Adipose tissue (tissue), 3 donors: ENCODE measurements around the gene SON. TPM values are rescaled to one million over a fixed set of nuclear protein-coding genes. Genes with fewer than 3 reads are reported as not detected.
"Not testable (repeated sequence)": the region's sequence is repeated elsewhere in the genome, so short reads cannot be mapped to it uniquely, and the experiment has no call there.

Experiments
- H3K27ac ChIP-seq: one replicate; pipeline ENCODE4 v1.5.1; 2013; ENCODE audit warnings: low read depth, low read length
- WGBS, 3 donors: extraction: QIAGEN DNeasy Blood & Tissue Kit; methylation state at CpG; one replicate each; pipeline ENCODE4 v1.1.7; 2013; 5-methylcytosine and 5-hydroxymethylcytosine counted together
- polyA plus RNA-seq, 3 donors: library from polyadenylated mRNA; stranded (reverse); fragments of 200-250 nt; gene quantifications; one replicate each; pipeline ENCODE4 v1.2.3, GENCODE V29; 2013
- donor health status: healthy with polysubstance abuse.
- donor health status: Bipolar disorder and iron deficiency.
- donor health status: healthy.

Gene SON
- polyA plus RNA-seq, 3 donors = 45.7 to 107 (median 83.2) TPM

GRCh38 chr21:33561373-33561772, 18.5 kb downstream of the SON start:
- WGBS, 3 donors = 52 to 83% (median 75%) methylated on average over 2 of the region's 2 CpGs
- no peak overlapping the region for H3K27ac ChIP-seq

- 96 to 99% (median 97%) methylated on average over 2 of the region's 2 CpGs for WGBS, 3 donors
- no peak overlapping the region for H3K27ac ChIP-seq
Measured at GRCh38 chr21:33562389-33562788, 19.6 kb downstream of the SON start.

- 96 to 97% (median 96%) methylated on average over 2 of the region's 2 CpGs for WGBS, 3 donors
Measured at GRCh38 chr21:33566514-33566913, 23.7 kb downstream of the SON start.

GRCh38 chr21:33567914-33568313, 25.1 kb downstream of the SON start:
- WGBS, 3 donors = 83 to 88% (median 88%) methylated on average over 6 of the region's 6 CpGs
- no peak overlapping the region for H3K27ac ChIP-seq

More at GRCh38 chr21:33566514-33566913, 23.7 kb downstream of the SON start:
- H3K27ac ChIP-seq = no peak overlapping the region

GRCh38 chr21:33568448-33568847, 25.6 kb downstream of the SON start:
- WGBS, 3 donors = 73 to 82% (median 75%) methylated on average over 2 of the region's 2 CpGs
- H3K27ac ChIP-seq = no peak overlapping the region

GRCh38 chr21:33569991-33570390, 27.2 kb downstream of the SON start:
- H3K27ac ChIP-seq = no peak overlapping the region
- WGBS, 3 donors = 84 to 95% (median 93%) methylated on average over 5 of the region's 5 CpGs

GRCh38 chr21:33572350-33572749, 29.5 kb downstream of the SON start:
- no peak overlapping the region for H3K27ac ChIP-seq
- 32 to 64% (median 47%) methylated on average over 3 of the region's 3 CpGs for WGBS, 3 donors

GRCh38 chr21:33576741-33577141, 33.9 kb downstream of the SON start:
- WGBS, 3 donors = 24 to 48% (median 46%) methylated on average over 2 of the region's 2 CpGs
- H3K27ac ChIP-seq = not testable (repeated sequence)

- 65 to 88% (median 79%) methylated on average over 2 of the region's 2 CpGs for WGBS, 3 donors
- no peak overlapping the region for H3K27ac ChIP-seq
Measured at GRCh38 chr21:33578214-33578613, 35.4 kb downstream of the SON start.

- WGBS, 3 donors = 86 to 90% (median 89%) methylated on average over 7 of the region's 7 CpGs
- H3K27ac ChIP-seq = no peak overlapping the region
Measured at GRCh38 chr21:33578959-33579542, 36.2 kb downstream of the SON start.

- no peak overlapping the region for H3K27ac ChIP-seq
- 49 to 85% (median 83%) methylated on average over 3 of the region's 3 CpGs for WGBS, 3 donors
Measured at GRCh38 chr21:33584455-33584854, 41.6 kb downstream of the SON start.

GRCh38 chr21:33586927-33587326, 44.1 kb downstream of the SON start:
- 81 to 82% (median 82%) methylated on average over 6 of the region's 6 CpGs for WGBS, 3 donors
- no peak overlapping the region for H3K27ac ChIP-seq

- peak overlapping the region; percentile 21 for H3K27ac ChIP-seq
- 1 to 2% (median 1%) methylated on average over 56 to 57 of the region's 57 CpGs for WGBS, 3 donors
Measured at GRCh38 chr21:33587792-33588484, 45.1 kb downstream of the SON start.

GRCh38 chr21:33588485-33589335, 45.9 kb downstream of the SON start, which contains the start of gene DONSON:
Gene DONSON, minus strand, starts transcription at chr21:33588684. Its CDS starts 43 bp downstream, at chr21:33588641.
- 1% methylated on average over 61 to 78 of the region's 78 CpGs for WGBS, 3 donors
- peak within 1 kb of the TSS; percentile 21 for H3K27ac ChIP-seq

- no peak overlapping the region for H3K27ac ChIP-seq
- 84 to 94% (median 85%) methylated on average over 1 of the region's 1 CpG for WGBS, 3 donors
Measured at GRCh38 chr21:33598051-33598450, 55.2 kb downstream of the SON start.

GRCh38 chr21:33608559-33608958, 65.7 kb downstream of the SON start:
- WGBS, 3 donors = 64 to 86% (median 72%) methylated on average over 1 of the region's 1 CpG
- no peak overlapping the region for H3K27ac ChIP-seq

- 93 to 95% (median 93%) methylated on average over 7 of the region's 7 CpGs for WGBS, 3 donors
- H3K27ac ChIP-seq = no peak overlapping the region
Measured at GRCh38 chr21:33611006-33611744, 68.3 kb downstream of the SON start.

- not testable (repeated sequence) for H3K27ac ChIP-seq
- WGBS, 3 donors = 84 to 86% (median 85%) methylated on average over 11 of the region's 11 CpGs
Measured at GRCh38 chr21:33617565-33617964, 74.7 kb downstream of the SON start.
